Muscle of arm (tissue), 14 donors: ENCODE data around the gene TNFRSF11A. TPM values are rescaled to one million over a fixed set of nuclear protein-coding genes. Genes with fewer than 3 reads are reported as not detected.

Experiments used
- DNase-seq: peaks from one replicate; pipeline ENCODE4 v3.0.0-alpha.2; 2013
- long read RNA-seq, 11 donors: transcript quantifications; one replicate each; lab custom pipeline, GENCODE V29; 2026
- polyA plus RNA-seq, 12 donors: library from polyadenylated mRNA; unstranded; fragments of 120-200 nt; gene quantifications; one replicate each; pipeline ENCODE4 v1.2.1, GENCODE V29; 2013; ENCODE audit not compliant: insufficient read length in 12 of 12

The TNFRSF11A gene
- polyA plus RNA-seq = 1 to 10 TPM in 11 of 12 donors, not detected in 1; 1.9 to 6.6 (median 3.5) TPM
- long read RNA-seq, donor 1, full-length matches to known transcripts = 1 of 14 reads
- long read RNA-seq, donor 1, partial matches to known transcripts = 13 of 14 reads
- long read RNA-seq, donor 1, other reads (novel, unspliced or antisense) = 0 of 14 reads
- long read RNA-seq, donor 2 = 0 reads
- long read RNA-seq, donor 3 = 0 reads
- long read RNA-seq, donor 4 = 0 reads
- long read RNA-seq, donor 5 = 0 reads
- long read RNA-seq, donor 6 = 0 reads
- long read RNA-seq, donor 7 = 0 reads
- long read RNA-seq, donor 8, partial matches to known transcripts = 0 of 1 reads
- long read RNA-seq, donor 8, other reads (novel, unspliced or antisense) = 0 of 1 reads
- long read RNA-seq, donor 9 = 0 reads
- long read RNA-seq, donor 10 = 0 reads
- long read RNA-seq, donor 11 = 0 reads

DNA sequence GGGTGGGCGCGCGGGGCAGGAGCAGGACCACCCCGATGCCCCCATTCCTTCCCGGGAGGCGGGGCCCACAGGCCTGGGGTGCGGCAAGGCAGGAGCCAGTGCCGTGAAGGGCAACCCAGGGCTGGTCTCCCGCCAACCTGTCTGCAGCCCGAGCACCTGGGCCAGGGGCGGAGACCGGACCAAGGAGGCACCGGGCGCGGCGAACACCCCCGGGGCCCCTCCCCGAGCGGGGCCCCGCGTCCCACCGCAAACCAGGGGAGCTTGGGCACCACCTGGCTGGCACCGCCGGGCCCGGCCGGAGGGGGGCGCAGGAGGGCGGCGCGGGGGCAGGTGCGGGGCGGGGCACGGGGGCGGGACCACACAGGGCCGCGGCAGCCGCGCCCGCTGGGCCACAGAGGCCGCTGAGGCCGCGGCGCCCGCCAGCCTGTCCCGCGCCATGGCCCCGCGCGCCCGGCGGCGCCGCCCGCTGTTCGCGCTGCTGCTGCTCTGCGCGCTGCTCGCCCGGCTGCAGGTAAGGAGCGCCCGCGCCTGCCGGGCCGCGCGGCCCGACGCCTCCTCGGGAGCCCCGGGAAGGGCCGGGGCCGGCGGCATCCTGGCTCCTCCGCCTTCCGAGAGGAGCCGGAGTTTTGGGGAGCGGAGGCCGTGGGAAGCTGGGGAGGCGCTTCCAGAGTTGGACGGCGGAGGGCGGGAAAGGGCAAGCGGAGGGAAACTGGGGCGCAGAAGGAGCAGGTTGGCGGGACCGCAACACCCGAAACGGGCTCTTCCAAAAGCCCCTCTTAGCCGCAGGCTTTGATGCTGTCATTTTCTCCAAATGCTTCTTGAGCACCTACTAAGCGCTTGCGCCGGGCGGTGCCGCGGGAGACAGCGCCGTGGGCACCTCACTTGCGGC, at the start of gene TNFRSF11A:
TSS of gene TNFRSF11A (plus strand) at position 394 of the 889 bp plus-strand sequence. CDS start at position 437, 43 bp downstream.
- DNase-seq = no peak

DNA sequence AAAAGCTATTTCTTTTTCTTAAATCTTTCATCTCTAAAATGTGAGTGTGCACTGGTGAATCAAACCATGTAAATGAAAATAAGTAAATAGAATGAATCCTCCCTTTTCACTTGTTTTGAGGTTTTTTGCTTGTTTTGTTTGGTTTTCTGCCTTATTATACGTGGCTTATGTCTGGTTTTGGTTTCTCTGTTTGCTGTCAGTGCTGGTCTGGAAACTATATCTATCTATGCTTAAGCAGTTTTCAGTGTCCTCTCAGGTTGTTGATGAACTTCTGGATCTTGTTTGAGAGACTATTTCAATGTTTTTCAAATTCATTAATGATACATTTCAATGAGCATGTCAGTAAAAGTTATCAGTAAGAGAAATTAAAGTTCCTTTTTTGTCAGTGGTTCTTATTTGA, 48.1 kb upstream of the TNFRSF11A start:
- no peak for DNase-seq

DNA sequence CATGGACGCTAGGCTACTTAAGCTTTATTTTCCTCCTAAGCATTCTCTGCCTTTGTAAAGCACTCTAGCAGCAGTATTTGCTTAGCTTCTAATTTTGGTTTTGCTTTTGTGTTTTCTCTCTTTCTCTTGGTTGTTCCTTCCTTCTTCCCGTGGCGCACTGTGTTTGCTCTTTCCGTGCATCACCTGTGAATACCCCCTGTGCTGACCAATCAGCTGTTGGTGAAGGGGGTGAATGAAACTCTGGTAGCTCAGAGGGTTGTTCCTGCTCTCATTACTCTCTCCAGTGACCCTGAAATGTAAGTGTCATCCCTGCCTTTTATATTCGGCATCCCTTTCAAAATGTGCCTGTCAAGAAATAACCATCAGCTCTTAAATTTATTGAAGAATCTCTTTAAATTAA, 45.5 kb upstream of the TNFRSF11A start:
- no peak for DNase-seq

- DNase-seq = no peak
These were observed 45.1 kb upstream of the TNFRSF11A start for GRCh38 chr18:62280058-62280457.

GRCh38 chr18:62280786-62281185, 44.3 kb upstream of the TNFRSF11A start:
- DNase-seq = peak; percentile 12

GRCh38 chr18:62281684-62282083, 43.4 kb upstream of the TNFRSF11A start:
- DNase-seq = peak; percentile 66

GRCh38 chr18:62282188-62282629, 42.9 kb upstream of the TNFRSF11A start:
- peak; percentile 88 for DNase-seq

DNA sequence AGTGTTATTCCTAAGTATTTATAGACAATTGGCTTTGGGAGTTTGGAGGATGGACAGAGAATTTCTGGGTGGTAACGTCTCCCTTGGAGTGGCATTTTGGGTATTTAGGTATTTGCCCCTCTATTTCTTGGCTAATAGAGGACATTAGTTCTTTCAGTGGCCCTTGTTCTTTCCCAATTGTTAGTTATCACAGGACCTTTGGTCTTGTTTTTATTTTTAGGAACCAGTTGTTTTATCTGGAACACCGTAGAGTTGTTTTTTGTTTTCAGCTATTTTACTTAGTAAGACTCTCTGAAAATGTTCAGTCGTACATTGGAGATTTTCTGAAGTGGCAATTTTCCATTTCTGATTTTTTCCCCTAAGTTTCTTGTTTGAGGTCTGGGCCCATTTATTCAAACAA, 40.5 kb upstream of the TNFRSF11A start:
- DNase-seq = no peak

DNA sequence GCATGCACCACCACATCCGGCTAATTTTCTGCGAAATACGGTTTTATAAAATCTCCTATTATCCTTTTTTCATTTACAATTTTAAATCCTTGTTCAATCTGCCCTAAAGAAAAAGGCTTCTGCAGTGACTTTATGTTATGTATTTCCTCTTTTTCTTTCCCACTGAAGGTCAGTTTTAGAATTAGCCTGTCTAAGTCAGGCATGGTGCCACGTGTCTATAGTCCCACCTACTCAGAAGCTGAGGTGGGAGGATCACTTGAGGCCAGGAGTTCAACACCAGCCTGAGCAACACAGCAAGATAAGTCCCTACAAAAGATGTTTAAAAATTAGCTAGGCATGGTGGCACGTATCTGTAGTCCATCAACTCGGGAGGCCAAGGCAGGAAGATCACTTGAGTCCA, 39.8 kb upstream of the TNFRSF11A start:
- DNase-seq = no peak

- no peak for DNase-seq
These were observed 37.1 kb upstream of the TNFRSF11A start for GRCh38 chr18:62287781-62288664.

DNA sequence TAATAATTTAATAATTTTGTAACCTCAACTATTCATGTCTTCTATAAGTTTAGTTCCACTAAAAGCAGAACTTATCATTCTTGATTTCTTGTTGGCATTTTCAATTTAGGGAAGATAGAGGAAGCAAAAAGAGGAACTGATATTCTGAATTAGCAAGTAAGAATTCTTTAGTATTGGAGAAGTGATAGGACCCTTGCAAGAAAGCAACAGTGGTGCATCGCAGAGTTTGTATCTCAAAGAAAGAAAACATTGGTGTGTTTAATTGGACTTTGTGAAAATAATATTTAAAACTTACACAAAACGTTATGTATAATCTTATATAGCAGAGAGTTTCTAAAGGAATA, 36.5 kb upstream of the TNFRSF11A start:
- DNase-seq = no peak

- DNase-seq = no peak
These were observed 36.1 kb upstream of the TNFRSF11A start for GRCh38 chr18:62289047-62289446.

DNA sequence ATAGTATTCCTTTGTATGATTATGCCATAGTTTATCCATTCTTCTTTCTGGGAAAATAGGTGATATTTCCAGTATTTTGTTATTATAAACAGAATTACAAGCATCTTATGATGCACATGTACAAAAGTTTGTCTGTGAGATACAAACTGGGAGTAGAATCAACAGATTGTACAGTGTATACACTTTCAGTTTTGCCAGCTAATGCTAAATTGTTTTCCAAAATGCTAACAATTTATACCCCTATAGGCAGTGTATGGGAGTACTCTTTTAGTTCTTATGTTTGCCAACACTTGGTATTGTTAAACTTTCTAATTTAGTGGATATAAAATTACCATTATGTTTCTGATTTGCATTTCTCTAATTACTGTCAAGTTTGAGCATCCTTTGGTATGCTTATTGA, 31.0 kb upstream of the TNFRSF11A start:
- no peak for DNase-seq

- DNase-seq = no peak
These were observed 24.6 kb upstream of the TNFRSF11A start for GRCh38 chr18:62300359-62300963.

GRCh38 chr18:62301322-62301721, 23.8 kb upstream of the TNFRSF11A start:
- no peak for DNase-seq

GRCh38 chr18:62312851-62313250, 12.3 kb upstream of the TNFRSF11A start:
- DNase-seq = no peak

- DNase-seq = no peak
These were observed 6.6 kb upstream of the TNFRSF11A start for GRCh38 chr18:62318228-62319180.

DNA sequence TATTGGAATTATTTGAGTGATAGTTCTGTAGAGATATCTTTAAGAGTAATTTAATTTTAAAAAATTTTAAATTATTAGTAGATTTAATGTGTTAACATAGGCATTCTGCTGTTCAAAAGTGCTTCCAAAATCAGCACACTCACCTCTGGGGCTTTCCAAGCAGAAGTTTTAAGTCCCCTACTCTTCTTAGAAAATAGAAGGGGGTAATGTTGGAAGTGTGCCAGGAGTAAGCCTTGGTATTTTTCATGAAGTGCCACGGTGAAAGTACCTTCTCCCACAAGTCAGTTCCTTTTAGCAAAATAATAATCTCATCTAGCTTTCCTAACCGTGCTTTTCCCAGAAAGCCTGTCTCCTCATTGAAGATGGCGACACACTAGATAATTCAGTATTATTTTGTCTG, 3.9 kb upstream of the TNFRSF11A start:
- DNase-seq = no peak

- no peak for DNase-seq
These were observed 1.5 kb upstream of the TNFRSF11A start for GRCh38 chr18:62323483-62324180.
